ENCODE data around the gene ADAMTS17. TPM values are rescaled to one million over a fixed set of nuclear protein-coding genes. Genes with fewer than 3 reads are reported as not detected.

The ADAMTS17 gene
- total and polyA plus RNA-seq, 7 donors: 4.4 to 93.0 (median 7.2) TPM

- ATAC-seq (no peak), DNase-seq (no peak)
- Histone ChIP-seq H3K36me3 (ENCODE audit: insufficient read depth in 1 of 2, low read depth in 1 of 2) (peaks cover 0 to 23% of the 10 kb centered on the region in 2 donors), H3K9me3 (peaks cover 23% of the 10 kb centered on the region), H3K4me1 (no peaks in the 10 kb centered on the region), H3K27me3 (ENCODE audit: insufficient read depth in 3 of 3, low read length in 2 of 3) (no peaks in the 10 kb centered on the region), H3K4me3 (no peak overlapping the region), H3K27ac (no peak overlapping the region)
- intact Hi-C loops (cut with DNase I): loop anchor here in 1 of 2 donors (10.0 kb wide), 1 partner anchor 190 kb away; no protein-coding TSS in a partner anchor
- 83 to 89% (median 84%) methylated on average over 5 of the region's 5 CpGs for WGBS, 3 donors
- TF ChIP-seq CTCF (IDR thresholded peaks at IDR 0.05): no peak
Observed at GRCh38 chr15:100124936-100125335, 216.8 kb downstream of the ADAMTS17 start.

GRCh38 chr15:100124361-100124760, 217.4 kb downstream of the ADAMTS17 start:
- WGBS, 3 donors: 93 to 96% (median 94%) methylated on average over 14 of the region's 14 CpGs
- intact Hi-C loops (cut with DNase I): loop anchor here in 1 of 2 donors (10.0 kb wide), 1 partner anchor 190 kb away; no protein-coding TSS in a partner anchor
- no peak for ATAC-seq

GRCh38 chr15:100123611-100124010, 218.2 kb downstream of the ADAMTS17 start:
- ATAC-seq: peak in 2 of 4 donors; percentile 31 to 32

More at GRCh38 chr15:100124361-100124760, 217.4 kb downstream of the ADAMTS17 start:
- no peaks in the 10 kb centered on the region for H3K4me1 ChIP-seq
- H3K9me3 ChIP-seq: peaks cover 23% of the 10 kb centered on the region
- H3K4me3 ChIP-seq: no peak overlapping the region
- DNase-seq: no peak
- no peak for TF ChIP-seq CTCF (IDR thresholded peaks at IDR 0.05)
- H3K27ac ChIP-seq: no peak overlapping the region
- H3K27me3 ChIP-seq (ENCODE audit: insufficient read depth in 3 of 3, low read length in 2 of 3): no peaks in the 10 kb centered on the region
- peaks cover 0 to 23% of the 10 kb centered on the region in 2 donors for H3K36me3 ChIP-seq (ENCODE audit: insufficient read depth in 1 of 2, low read depth in 1 of 2)

GRCh38 chr15:100121285-100121684, 220.5 kb downstream of the ADAMTS17 start:
- DNase-seq (no peak), ATAC-seq (no peak)
- Histone ChIP-seq H3K4me1 (no peaks in the 10 kb centered on the region), H3K4me3 (no peak overlapping the region), H3K27ac (no peak overlapping the region), H3K27me3 (ENCODE audit: insufficient read depth in 3 of 3, low read length in 2 of 3) (no peaks in the 10 kb centered on the region), H3K9me3 (peaks cover 23% of the 10 kb centered on the region), H3K36me3 (ENCODE audit: insufficient read depth in 1 of 2, low read depth in 1 of 2) (peaks cover 0 to 22% of the 10 kb centered on the region in 2 donors)
- intact Hi-C loops (cut with DNase I): loop anchor here in 1 of 2 donors (10.0 kb wide), 1 partner anchor 186 kb away; no protein-coding TSS in a partner anchor
- no peak for TF ChIP-seq CTCF (IDR thresholded peaks at IDR 0.05)
- WGBS, 3 donors: 95 to 99% (median 98%) methylated on average over 2 of the region's 2 CpGs

More at GRCh38 chr15:100123611-100124010, 218.2 kb downstream of the ADAMTS17 start:
- Histone ChIP-seq H3K27ac (no peak overlapping the region), H3K9me3 (peaks cover 23% of the 10 kb centered on the region), H3K36me3 (ENCODE audit: insufficient read depth in 1 of 2, low read depth in 1 of 2) (peaks cover 0 to 27% of the 10 kb centered on the region in 2 donors), H3K4me1 (no peaks in the 10 kb centered on the region), H3K4me3 (no peak overlapping the region), H3K27me3 (ENCODE audit: insufficient read depth in 3 of 3, low read length in 2 of 3) (no peaks in the 10 kb centered on the region)
- DNase-seq: peak; percentile 69 to 72
- intact Hi-C loops (cut with DNase I): loop anchor here in 1 of 2 donors (10.0 kb wide), 1 partner anchor 189 kb away; no protein-coding TSS in a partner anchor
- TF ChIP-seq CTCF (IDR thresholded peaks at IDR 0.05): no peak
- 85 to 86% (median 85%) methylated on average over 9 of the region's 9 CpGs for WGBS, 3 donors

Data from psoas muscle (tissue), 8 donors.